Measurements from ENCODE around the gene CYP3A4. TPM values are rescaled to one million over a fixed set of nuclear protein-coding genes. Genes with fewer than 3 reads are reported as not detected.

CYP3A4 gene
- total and polyA plus RNA-seq, 2 of the 13 experiments (the other 11 are each of a cell fraction or from before 2014, with no cell fraction given): 0.11 to 0.24 TPM

DNA sequence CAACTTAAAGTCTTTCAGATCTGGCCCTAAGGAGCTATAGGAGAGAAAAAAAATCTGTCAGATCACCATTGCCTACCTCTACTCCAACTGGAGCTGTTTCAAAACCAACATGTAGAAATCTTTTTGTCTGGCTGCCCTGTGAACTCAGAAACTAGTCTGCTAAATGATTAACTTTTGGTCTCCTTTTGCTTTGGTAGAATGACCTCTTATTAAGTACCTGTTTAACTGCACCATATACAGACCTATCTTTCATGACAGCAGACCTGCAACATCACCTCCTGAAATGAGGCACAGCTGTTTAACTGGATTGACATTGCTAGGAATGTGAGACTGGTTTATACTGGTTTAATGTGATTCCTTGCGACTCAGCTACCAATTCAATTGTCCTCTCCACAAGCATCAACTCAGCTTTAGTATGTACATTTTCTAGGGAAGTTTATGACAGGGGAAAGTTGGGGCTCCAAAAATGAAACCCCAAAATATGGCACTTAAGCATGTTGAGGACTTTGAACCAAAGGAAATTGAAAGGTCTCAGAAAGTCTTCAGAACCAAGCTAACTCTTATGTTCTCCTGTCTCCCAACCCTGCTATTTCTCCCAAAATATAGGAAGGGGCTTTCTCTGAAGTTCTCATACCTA, 45.7 kb upstream of the CYP3A4 start (continued):
- TF ChIP-seq, protein P1, sequence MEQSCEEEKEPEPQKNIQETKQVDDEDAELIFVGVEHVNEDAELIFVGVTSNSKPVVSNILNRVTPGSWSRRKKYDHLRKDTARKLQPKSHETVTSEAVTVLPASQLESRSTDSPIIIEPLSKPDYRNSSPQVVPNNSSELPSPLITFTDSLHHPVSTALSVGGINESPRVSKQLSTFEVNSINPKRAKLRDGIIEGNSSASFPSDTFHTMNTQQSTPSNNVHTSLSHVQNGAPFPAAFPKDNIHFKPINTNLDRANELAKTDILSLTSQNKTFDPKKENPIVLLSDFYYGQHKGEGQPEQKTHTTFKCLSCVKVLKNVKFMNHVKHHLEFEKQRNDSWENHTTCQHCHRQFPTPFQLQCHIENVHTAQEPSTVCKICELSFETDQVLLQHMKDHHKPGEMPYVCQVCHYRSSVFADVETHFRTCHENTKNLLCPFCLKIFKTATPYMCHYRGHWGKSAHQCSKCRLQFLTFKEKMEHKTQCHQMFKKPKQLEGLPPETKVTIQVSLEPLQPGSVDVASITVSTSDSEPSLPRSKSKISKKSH (CRISPR knock-in tag; IDR thresholded peaks at IDR 0.05; ENCODE audit: borderline replicate concordance): no peak
- TF ChIP-seq CCDC6 (CRISPR knock-in tag; IDR thresholded peaks at IDR 0.05) (0 out of 2 replicates have a peak, but pooled peaks have one; percentile 49), CENPX (CRISPR knock-in tag; IDR thresholded peaks at IDR 0.05) (no peak), ZNF350 (CRISPR knock-in tag; IDR thresholded peaks at IDR 0.05; ENCODE audit: borderline replicate concordance, low read depth) (no peak), KMT2B (CRISPR knock-in tag; IDR thresholded peaks at IDR 0.05) (no peak; the same call in 1 of the 2 replicates), JUN (CRISPR knock-in tag; IDR thresholded peaks at IDR 0.05) (no peak), ZNF788 (CRISPR knock-in tag; IDR thresholded peaks at IDR 0.05; ENCODE audit: borderline replicate concordance) (no peak), MED1 (CRISPR knock-in tag; IDR thresholded peaks at IDR 0.05) (peak; percentile 82), SRF (IDR thresholded peaks at IDR 0.05; ENCODE audit: low read depth, low read length) (no peak), NR1H2 (CRISPR knock-in tag; IDR thresholded peaks at IDR 0.05; ENCODE audit: borderline replicate concordance, low read depth) (no peak), NCOA5 (CRISPR knock-in tag; IDR thresholded peaks at IDR 0.05) (no peak), ZNF678 (CRISPR knock-in tag; IDR thresholded peaks at IDR 0.05) (no peak)
- TF ChIP-seq, protein P2, sequence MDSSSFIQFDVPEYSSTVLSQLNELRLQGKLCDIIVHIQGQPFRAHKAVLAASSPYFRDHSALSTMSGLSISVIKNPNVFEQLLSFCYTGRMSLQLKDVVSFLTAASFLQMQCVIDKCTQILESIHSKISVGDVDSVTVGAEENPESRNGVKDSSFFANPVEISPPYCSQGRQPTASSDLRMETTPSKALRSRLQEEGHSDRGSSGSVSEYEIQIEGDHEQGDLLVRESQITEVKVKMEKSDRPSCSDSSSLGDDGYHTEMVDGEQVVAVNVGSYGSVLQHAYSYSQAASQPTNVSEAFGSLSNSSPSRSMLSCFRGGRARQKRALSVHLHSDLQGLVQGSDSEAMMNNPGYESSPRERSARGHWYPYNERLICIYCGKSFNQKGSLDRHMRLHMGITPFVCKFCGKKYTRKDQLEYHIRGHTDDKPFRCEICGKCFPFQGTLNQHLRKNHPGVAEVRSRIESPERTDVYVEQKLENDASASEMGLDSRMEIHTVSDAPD (CRISPR knock-in tag; IDR thresholded peaks at IDR 0.05): no peak; the same call in 1 of the 2 replicates
- TF ChIP-seq, protein P3, sequence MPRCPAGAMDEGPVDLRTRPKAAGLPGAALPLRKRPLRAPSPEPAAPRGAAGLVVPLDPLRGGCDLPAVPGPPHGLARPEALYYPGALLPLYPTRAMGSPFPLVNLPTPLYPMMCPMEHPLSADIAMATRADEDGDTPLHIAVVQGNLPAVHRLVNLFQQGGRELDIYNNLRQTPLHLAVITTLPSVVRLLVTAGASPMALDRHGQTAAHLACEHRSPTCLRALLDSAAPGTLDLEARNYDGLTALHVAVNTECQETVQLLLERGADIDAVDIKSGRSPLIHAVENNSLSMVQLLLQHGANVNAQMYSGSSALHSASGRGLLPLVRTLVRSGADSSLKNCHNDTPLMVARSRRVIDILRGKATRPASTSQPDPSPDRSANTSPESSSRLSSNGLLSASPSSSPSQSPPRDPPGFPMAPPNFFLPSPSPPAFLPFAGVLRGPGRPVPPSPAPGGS (CRISPR knock-in tag; IDR thresholded peaks at IDR 0.05): no peak
- TF ChIP-seq, protein P4, sequence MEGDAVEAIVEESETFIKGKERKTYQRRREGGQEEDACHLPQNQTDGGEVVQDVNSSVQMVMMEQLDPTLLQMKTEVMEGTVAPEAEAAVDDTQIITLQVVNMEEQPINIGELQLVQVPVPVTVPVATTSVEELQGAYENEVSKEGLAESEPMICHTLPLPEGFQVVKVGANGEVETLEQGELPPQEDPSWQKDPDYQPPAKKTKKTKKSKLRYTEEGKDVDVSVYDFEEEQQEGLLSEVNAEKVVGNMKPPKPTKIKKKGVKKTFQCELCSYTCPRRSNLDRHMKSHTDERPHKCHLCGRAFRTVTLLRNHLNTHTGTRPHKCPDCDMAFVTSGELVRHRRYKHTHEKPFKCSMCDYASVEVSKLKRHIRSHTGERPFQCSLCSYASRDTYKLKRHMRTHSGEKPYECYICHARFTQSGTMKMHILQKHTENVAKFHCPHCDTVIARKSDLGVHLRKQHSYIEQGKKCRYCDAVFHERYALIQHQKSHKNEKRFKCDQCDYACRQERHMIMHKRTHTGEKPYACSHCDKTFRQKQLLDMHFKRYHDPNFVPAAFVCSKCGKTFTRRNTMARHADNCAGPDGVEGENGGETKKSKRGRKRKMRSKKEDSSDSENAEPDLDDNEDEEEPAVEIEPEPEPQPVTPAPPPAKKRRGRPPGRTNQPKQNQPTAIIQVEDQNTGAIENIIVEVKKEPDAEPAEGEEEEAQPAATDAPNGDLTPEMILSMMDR (CRISPR knock-in tag; IDR thresholded peaks at IDR 0.05): no peak
- TF ChIP-seq, protein P5, sequence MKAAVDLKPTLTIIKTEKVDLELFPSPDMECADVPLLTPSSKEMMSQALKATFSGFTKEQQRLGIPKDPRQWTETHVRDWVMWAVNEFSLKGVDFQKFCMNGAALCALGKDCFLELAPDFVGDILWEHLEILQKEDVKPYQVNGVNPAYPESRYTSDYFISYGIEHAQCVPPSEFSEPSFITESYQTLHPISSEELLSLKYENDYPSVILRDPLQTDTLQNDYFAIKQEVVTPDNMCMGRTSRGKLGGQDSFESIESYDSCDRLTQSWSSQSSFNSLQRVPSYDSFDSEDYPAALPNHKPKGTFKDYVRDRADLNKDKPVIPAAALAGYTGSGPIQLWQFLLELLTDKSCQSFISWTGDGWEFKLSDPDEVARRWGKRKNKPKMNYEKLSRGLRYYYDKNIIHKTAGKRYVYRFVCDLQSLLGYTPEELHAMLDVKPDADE (CRISPR knock-in tag; IDR thresholded peaks at IDR 0.05): no peak
- TF ChIP-seq, protein P6, sequence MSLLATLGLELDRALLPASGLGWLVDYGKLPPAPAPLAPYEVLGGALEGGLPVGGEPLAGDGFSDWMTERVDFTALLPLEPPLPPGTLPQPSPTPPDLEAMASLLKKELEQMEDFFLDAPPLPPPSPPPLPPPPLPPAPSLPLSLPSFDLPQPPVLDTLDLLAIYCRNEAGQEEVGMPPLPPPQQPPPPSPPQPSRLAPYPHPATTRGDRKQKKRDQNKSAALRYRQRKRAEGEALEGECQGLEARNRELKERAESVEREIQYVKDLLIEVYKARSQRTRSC (CRISPR knock-in tag; IDR thresholded peaks at IDR 0.05; ENCODE audit: low read depth): no peak
- TF ChIP-seq, protein P7, sequence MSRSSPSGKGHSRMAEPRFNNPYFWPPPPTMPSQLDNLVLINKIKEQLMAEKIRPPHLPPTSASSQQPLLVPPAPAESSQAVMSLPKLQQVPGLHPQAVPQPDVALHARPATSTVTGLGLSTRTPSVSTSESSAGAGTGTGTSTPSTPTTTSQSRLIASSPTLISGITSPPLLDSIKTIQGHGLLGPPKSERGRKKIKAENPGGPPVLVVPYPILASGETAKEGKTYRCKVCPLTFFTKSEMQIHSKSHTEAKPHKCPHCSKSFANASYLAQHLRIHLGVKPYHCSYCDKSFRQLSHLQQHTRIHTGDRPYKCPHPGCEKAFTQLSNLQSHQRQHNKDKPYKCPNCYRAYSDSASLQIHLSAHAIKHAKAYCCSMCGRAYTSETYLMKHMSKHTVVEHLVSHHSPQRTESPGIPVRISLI (CRISPR knock-in tag; IDR thresholded peaks at IDR 0.05; ENCODE audit: borderline replicate concordance): peak; percentile 63; the same call in 1 of the 2 replicates
- TF ChIP-seq, protein P8, sequence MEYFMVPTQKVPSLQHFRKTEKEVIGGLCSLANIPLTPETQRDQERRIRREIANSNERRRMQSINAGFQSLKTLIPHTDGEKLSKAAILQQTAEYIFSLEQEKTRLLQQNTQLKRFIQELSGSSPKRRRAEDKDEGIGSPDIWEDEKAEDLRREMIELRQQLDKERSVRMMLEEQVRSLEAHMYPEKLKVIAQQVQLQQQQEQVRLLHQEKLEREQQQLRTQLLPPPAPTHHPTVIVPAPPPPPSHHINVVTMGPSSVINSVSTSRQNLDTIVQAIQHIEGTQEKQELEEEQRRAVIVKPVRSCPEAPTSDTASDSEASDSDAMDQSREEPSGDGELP (IDR thresholded peaks at IDR 0.05; ENCODE audit: borderline replicate concordance, low read depth): peak; percentile 95

Measured in HepG2 (cell line).